ENCODE measurements around the gene NID1.

- TF ChIP-seq CTCF (IDR thresholded peaks at IDR 0.05) (no peak), POLR2A (IDR thresholded peaks at IDR 0.05) (no peak)
Observed at GRCh38 chr1:236101233-236102200, 36.6 kb upstream of the NID1 start.
